Measurements from ENCODE around the gene ADAMTS16. TPM values are rescaled to one million over a fixed set of nuclear protein-coding genes. Genes with fewer than 3 reads are reported as not detected.
A peak's percentile ranks its signal among the peaks of the same experiment; 100 is the strongest.

The ADAMTS16 gene
- total RNA-seq, 1 donor from 2014 or later = 4.1 TPM

GRCh38 chr5:5146530-5147160 lies 6.5 kb downstream of the ADAMTS16 start:
- Histone ChIP-seq H3K9ac (no peak overlapping the region), H3K79me2 (ENCODE audit: low read depth) (no peaks in the 10 kb centered on the region), H4K20me1 (ENCODE audit: low read depth) (no peaks in the 10 kb centered on the region), H3K36me3 (no peaks in the 10 kb centered on the region), H3K4me1 (no peaks in the 10 kb centered on the region), H3K4me2 (no peak overlapping the region), H3K4me3 (no peak overlapping the region), H3K27me3 (peaks cover under 1% of the 10 kb centered on the region), H3F3A (ENCODE audit: low read depth) (no peaks in the 10 kb centered on the region), H2AFZ (replicated peaks) (no peak overlapping the region), H3K9me3 (ENCODE audit: low read depth) (no peaks in the 10 kb centered on the region), H3K27ac (no peak overlapping the region)
- peaks cover 7% of the 10 kb centered on the region for H3K36me3 Mint-ChIP-seq
- no peak overlapping the region for H3K27ac Mint-ChIP-seq
- peaks cover 2% of the 10 kb centered on the region for H3K27me3 Mint-ChIP-seq (ENCODE audit: insufficient read depth, low read depth)
- peaks cover under 1% of the 10 kb centered on the region for H3K4me1 Mint-ChIP-seq
- TF ChIP-seq EZH2 (IDR thresholded peaks at IDR 0.05) (no peak), CTCF (IDR thresholded peaks at IDR 0.05) (no peak)
- H3K9me3 Mint-ChIP-seq = peaks cover 6% of the 10 kb centered on the region
- no peak overlapping the region for H3K4me3 Mint-ChIP-seq
- DNase-seq (ENCODE audit: low spot score) = no peak

DNA sequence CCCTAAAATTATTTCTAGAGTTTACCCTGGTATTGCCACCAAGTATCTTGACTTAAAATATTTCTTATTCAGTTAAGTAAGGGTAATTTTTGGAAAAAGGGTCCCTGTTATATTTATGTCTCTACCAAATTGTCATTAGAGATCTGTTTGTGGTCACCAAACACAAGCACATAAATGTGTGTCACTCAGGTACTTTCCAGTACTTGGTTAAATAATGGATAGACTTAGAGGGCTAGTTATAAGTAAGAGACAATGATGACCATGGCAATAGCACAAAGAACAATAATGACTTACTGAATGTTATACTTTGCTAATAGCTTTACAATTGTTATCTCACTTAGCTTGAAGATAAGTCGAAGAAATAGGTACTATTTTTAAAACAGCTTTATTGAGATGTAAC lies 9.0 kb downstream of the ADAMTS16 start:
- Histone ChIP-seq H3F3A (ENCODE audit: low read depth) (no peaks in the 10 kb centered on the region), H3K4me3 (no peak overlapping the region), H3K36me3 (no peaks in the 10 kb centered on the region), H3K9ac (no peak overlapping the region), H3K4me2 (no peak overlapping the region), H2AFZ (replicated peaks) (no peak overlapping the region), H3K79me2 (ENCODE audit: low read depth) (no peaks in the 10 kb centered on the region), H4K20me1 (ENCODE audit: low read depth) (no peaks in the 10 kb centered on the region), H3K4me1 (no peaks in the 10 kb centered on the region), H3K9me3 (ENCODE audit: low read depth) (no peaks in the 10 kb centered on the region), H3K27ac (no peak overlapping the region), H3K27me3 (no peaks in the 10 kb centered on the region)
- Mint-ChIP-seq H3K27me3 (ENCODE audit: insufficient read depth, low read depth) (peaks cover 2% of the 10 kb centered on the region), H3K4me3 (no peak overlapping the region), H3K27ac (no peak overlapping the region), H3K4me1 (no peaks in the 10 kb centered on the region), H3K9me3 (peaks cover 9% of the 10 kb centered on the region), H3K36me3 (peaks cover 9% of the 10 kb centered on the region)
- TF ChIP-seq CTCF (IDR thresholded peaks at IDR 0.05) (no peak), EZH2 (IDR thresholded peaks at IDR 0.05) (no peak), EZH2phosphoT487 (IDR thresholded peaks at IDR 0.05) (no peak)
- DNase-seq (ENCODE audit: low spot score) = no peak

DNA sequence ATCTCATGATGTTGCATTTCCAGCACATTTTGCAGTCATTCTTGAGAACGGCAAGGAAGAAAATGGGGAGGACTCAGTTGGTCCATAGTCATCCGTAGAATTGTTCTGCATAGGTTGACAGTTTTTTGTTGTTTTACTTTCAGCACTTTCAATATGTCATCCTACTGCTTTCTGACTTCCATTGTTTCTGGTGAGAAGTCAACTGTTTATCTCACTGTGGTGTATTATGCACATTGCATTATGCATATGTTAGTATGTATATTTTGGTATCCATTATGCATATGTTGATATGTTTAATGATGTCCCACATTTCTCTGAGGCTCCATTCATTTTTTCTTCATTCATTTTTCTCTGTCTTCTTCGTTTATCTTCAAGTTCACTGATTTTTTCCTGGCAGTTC lies 10.5 kb downstream of the ADAMTS16 start:
- Histone ChIP-seq H3K4me3 (no peak overlapping the region), H3F3A (ENCODE audit: low read depth) (no peaks in the 10 kb centered on the region), H3K9ac (no peak overlapping the region), H3K4me2 (no peak overlapping the region), H3K4me1 (no peaks in the 10 kb centered on the region), H4K20me1 (ENCODE audit: low read depth) (no peaks in the 10 kb centered on the region), H3K79me2 (ENCODE audit: low read depth) (no peaks in the 10 kb centered on the region), H3K36me3 (no peaks in the 10 kb centered on the region), H3K27ac (no peak overlapping the region), H2AFZ (replicated peaks) (no peak overlapping the region), H3K27me3 (no peaks in the 10 kb centered on the region), H3K9me3 (ENCODE audit: low read depth) (no peaks in the 10 kb centered on the region)
- peaks cover 7% of the 10 kb centered on the region for H3K36me3 Mint-ChIP-seq
- DNase-seq (ENCODE audit: low spot score) = no peak
- H3K9me3 Mint-ChIP-seq = peaks cover 9% of the 10 kb centered on the region
- no peak overlapping the region for H3K27ac Mint-ChIP-seq
- peaks cover 2% of the 10 kb centered on the region for H3K27me3 Mint-ChIP-seq (ENCODE audit: insufficient read depth, low read depth)
- no peak overlapping the region for H3K4me3 Mint-ChIP-seq
- no peak for TF ChIP-seq EZH2phosphoT487 (IDR thresholded peaks at IDR 0.05)
- no peak for TF ChIP-seq EZH2 (IDR thresholded peaks at IDR 0.05)
- H3K4me1 Mint-ChIP-seq = no peaks in the 10 kb centered on the region

DNA sequence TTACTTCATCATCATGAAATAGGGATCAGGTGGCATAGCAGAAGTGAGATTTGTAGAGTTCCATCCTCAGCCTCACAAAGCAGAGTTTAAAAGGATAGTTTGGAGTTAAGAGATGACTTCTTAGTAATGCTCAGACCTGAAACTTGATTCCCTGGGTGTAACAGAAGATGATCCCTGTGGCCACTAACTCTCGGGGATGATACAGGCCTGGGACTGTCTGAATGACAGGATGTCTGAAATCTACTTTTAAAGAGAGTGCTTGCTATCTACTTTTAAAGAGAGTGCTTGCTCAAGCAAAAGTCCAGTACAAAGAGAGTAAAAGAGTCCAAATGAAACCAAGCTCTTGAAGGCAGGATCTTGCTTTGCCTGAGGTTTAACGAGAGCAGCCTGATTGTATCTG lies 14.6 kb downstream of the ADAMTS16 start:
- H3K36me3 Mint-ChIP-seq = peaks cover 5% of the 10 kb centered on the region
- Histone ChIP-seq H3K27me3 (no peaks in the 10 kb centered on the region), H3K4me1 (no peaks in the 10 kb centered on the region), H3K4me2 (no peak overlapping the region), H2AFZ (replicated peaks) (peak overlapping the region; percentile 3), H3K27ac (no peak overlapping the region), H3F3A (ENCODE audit: low read depth) (no peaks in the 10 kb centered on the region), H3K4me3 (no peak overlapping the region), H3K79me2 (ENCODE audit: low read depth) (no peaks in the 10 kb centered on the region), H3K9ac (no peak overlapping the region), H3K9me3 (ENCODE audit: low read depth) (no peaks in the 10 kb centered on the region), H4K20me1 (ENCODE audit: low read depth) (no peaks in the 10 kb centered on the region), H3K36me3 (no peaks in the 10 kb centered on the region)
- no peak for TF ChIP-seq EZH2phosphoT487 (IDR thresholded peaks at IDR 0.05)
- TF ChIP-seq CTCF (IDR thresholded peaks at IDR 0.05) = no peak
- no peak for TF ChIP-seq EZH2 (IDR thresholded peaks at IDR 0.05)
- no peak for DNase-seq (ENCODE audit: low spot score)
- H3K27me3 Mint-ChIP-seq (ENCODE audit: insufficient read depth, low read depth) = peaks cover 4% of the 10 kb centered on the region
- peaks cover 9% of the 10 kb centered on the region for H3K9me3 Mint-ChIP-seq
- no peak overlapping the region for H3K27ac Mint-ChIP-seq
- no peak overlapping the region for H3K4me3 Mint-ChIP-seq
- H3K4me1 Mint-ChIP-seq = peaks cover 13% of the 10 kb centered on the region

All from neural progenitor cell (in vitro differentiated cells).